Coronary artery (tissue), 2 donors: ENCODE measurements around the gene ST6GALNAC2.

ENCODE experiments used
- DNase-seq: peaks from one replicate; pipeline ENCODE4 v3.0.0-alpha.2; 2017; ENCODE audit warnings: low spot score
- H3K27ac ChIP-seq, 2 donors: fragments of 200-600 bp; sonication (generic); one replicate each; pipeline ENCODE4 v1.5.1; 2016 to 2019
- H3K4me3 ChIP-seq: fragments of 200-600 bp; sonication (generic); 2 replicates; pipeline ENCODE4 v1.5.1; 2016; ENCODE audit warnings: mild to moderate bottlenecking, moderate library complexity
- TF ChIP-seq, protein P1 (sequence below): fragments of 200-600 bp; sonication (generic); IDR thresholded peaks from one replicate; pipeline ENCODE4 v1.5.1; 2019; ENCODE audit warnings: antibody characterized with exemption

Gene ST6GALNAC2

DNA sequence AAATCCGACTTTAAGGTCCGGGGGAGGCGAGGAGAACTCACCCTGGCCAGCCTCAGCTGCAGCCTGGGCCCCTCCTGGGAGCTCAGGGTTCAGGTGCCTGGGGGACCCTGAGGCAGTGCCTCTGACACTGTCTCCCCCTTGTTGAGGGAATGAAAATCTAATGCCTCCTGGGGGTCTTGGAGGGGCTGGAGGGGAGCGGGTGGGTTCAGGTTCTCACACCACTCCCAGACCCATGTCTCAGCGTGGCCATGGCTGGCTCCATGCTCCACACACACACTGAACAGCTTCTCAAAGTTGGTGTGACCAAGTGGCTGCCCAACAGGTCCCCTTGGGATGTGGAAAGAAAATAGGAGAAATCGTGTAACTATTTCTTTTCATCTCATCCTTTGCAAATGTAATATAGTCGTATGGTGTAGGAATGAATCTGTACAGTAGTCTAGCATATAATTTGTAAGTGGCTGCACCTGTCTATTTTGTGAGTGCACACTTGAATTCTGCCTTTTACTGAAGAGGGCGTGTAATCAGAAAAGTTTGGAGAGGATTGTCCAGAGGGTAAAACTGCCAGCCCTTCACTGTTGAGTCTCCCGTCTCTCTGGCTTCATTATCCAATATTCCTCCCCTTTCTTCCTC lies 46.6 kb downstream of the ST6GALNAC2 start:
- Histone ChIP-seq H3K27ac (peak overlapping the region in 1 of 2 donors; percentile 87), H3K4me3 (peak overlapping the region; percentile 79)
- TF ChIP-seq, protein P1, sequence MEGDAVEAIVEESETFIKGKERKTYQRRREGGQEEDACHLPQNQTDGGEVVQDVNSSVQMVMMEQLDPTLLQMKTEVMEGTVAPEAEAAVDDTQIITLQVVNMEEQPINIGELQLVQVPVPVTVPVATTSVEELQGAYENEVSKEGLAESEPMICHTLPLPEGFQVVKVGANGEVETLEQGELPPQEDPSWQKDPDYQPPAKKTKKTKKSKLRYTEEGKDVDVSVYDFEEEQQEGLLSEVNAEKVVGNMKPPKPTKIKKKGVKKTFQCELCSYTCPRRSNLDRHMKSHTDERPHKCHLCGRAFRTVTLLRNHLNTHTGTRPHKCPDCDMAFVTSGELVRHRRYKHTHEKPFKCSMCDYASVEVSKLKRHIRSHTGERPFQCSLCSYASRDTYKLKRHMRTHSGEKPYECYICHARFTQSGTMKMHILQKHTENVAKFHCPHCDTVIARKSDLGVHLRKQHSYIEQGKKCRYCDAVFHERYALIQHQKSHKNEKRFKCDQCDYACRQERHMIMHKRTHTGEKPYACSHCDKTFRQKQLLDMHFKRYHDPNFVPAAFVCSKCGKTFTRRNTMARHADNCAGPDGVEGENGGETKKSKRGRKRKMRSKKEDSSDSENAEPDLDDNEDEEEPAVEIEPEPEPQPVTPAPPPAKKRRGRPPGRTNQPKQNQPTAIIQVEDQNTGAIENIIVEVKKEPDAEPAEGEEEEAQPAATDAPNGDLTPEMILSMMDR = no peak
- no peak for DNase-seq

DNA sequence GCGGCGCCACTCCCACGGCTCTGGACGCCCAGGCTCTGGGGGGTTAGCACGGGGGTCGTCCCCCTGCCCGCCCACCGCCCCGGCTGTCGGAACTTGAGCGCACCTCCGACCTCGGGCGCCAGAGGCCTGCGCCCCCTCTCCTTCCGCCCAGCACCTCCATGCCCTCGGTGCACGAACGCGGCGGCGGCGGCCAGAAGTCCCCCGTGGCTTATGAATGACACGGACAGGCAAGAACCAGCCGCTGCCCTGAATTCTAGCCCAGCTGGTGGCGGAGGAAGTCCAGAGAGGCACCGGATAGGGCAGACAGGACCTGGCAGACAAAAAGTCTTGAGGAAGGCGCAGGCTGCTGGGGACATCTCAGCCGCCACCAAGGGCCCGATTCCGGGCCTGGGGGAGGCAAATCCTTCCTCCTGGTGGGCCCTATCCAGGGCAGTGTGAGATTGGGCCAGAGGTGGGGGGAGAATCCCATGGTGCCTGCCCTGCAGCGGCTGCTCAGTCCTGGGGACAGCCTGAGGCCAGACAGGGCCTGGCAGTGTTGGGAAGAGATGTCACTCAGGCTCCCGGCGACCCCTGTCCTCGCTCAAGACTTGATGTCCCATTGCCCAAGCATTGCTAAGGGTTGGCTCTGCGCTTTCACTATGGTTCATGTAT lies 47.3 kb downstream of the ST6GALNAC2 start:
- H3K4me3 ChIP-seq = peak overlapping the region; percentile 79
- H3K27ac ChIP-seq = peak overlapping the region; percentile 40 to 87
- TF ChIP-seq, protein P1 = no peak
- peak; percentile 73 for DNase-seq

DNA sequence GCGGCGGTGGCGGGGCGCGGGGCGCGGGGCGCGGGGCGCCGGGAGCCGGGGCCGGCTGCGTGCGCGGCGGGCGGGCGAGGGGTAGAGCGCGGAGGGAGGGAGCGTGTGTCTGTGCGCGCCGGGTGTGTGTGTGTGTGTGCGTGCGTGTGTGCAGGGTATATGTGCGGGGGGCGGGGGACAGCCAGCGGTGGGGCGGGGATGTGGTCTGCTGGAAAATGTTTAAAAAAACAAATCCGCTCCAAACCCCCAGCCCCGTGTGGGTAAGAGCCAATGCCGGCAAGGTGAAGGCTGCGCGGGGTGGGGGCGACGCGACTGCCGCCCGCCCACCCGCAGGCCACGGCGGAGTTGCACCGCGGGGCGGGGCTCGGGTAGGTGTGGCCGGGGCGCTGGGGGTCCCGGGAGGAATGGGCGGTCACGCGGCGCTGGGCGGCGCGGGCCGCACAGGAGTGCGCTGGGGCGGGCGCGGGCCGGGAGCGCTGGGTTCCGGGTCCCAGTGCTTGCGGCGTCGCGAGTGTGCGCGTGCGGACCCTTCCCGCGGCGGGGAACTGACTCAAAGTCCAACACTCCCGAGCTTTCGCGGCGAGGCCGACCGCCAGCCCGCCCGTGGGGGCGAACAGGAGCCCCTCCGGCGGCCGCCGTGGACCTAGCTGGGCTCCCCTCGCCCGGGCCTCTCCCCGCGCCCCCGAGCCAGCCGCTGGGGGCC lies 47.9 kb downstream of the ST6GALNAC2 start, which contains the start of gene CYGB:
CYGB (minus strand) TSS at position 132 of the 703 bp plus-strand sequence. CDS start 167 bp downstream, outside the sequence.
- peak within 1 kb of the TSS; percentile 40 to 87 for H3K27ac ChIP-seq
- DNase-seq = peak; percentile 73
- H3K4me3 ChIP-seq = peak within 1 kb of the TSS; percentile 79
- TF ChIP-seq, protein P1 = no peak

DNA sequence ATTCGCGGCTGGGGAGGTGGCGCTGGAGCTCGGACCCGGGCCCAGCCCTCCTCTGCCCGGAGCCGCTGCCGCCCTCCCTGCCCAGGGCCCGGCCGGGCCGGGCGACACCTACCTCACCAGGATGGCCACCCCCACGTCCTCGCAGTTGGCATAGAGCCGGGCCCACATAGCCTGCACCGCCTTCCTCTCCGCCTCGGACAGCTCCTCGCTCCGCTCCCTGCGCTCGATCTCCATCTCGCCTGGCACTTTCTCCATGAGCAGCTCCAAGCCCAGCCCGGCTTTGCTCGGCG lies 48.4 kb downstream of the ST6GALNAC2 start:
- TF ChIP-seq, protein P1 = no peak
- DNase-seq = peak; percentile 78
- H3K27ac ChIP-seq = peak overlapping the region; percentile 1 to 87
- H3K4me3 ChIP-seq = peak overlapping the region; percentile 79

DNA sequence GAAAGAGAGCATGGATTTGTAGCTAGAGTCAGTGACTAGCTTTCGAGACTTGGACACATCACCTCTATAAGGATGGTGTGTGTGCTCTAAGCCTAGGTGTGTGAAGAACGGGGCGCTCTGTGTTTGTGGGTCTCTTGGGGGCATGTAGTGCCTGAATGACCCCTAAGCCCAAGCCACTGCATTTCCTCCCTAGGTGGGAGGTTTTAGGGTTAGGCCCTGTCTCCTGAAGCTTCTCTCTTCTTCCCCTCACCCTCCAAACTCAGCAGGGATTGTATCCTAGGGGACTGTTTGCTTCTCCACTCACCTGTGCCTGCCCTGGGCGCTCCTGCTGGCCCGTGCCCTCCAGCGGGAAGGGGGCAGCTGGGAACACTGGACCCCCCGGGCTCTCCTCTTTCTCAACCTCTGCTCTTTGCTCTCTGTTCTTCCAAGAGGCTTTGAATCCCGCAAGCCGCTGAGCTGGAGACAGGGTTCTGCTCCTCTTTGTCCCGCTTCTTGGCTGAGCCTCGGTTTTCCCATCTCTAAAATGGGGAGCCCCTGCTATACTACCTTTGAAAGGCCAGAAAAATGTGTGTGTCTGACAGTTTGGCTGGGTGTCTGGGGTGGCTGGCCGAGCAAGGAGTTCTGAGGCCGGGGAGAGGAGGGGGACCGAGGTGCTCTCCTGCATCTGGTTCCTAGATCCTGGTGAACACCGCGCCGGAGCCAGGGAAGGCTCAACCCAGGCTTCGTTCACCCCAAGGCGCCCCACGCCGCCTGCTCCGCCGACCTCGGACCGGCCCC lies 49.0 kb downstream of the ST6GALNAC2 start:
- TF ChIP-seq, protein P1 = no peak
- DNase-seq = peak; percentile 62
- H3K4me3 ChIP-seq = peak overlapping the region; percentile 79
- H3K27ac ChIP-seq = peak overlapping the region; percentile 1 to 87

DNA sequence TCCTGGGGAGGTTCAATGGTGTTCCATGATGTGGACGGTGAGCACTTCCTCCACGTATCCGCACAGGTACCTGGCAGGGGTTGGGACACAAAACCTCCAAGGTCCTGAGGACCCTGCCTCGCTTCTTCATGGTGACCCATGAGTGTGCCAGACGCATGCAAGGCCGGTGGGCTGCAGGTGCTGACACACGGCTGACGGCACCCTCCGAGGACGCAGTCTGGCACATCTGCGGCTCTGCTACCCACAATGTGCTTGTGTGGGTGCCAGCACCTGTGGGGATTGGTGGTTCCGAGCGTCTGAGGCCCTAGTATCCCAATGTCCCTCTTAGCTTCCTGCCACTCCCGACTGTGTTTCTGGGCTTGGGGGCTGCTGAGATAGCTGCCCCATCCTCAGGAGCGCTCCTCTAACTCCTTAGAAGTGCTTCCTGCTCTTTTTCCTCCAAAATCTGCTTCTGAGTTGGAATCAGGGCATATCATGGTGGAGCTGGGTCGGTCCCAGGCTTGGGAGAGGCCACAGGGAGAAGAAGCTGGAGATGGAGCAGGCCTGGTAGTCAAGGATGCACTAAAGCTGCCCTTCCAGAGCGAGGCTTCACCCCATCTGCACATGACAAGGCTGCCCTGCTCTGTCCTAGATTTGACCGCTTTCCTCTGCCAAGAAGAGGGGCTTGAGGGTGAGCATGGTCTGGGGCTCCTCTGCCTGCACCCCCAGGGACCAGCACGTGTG lies 49.7 kb downstream of the ST6GALNAC2 start:
- peak; percentile 71 for DNase-seq
- Histone ChIP-seq H3K4me3 (peak overlapping the region; percentile 79), H3K27ac (peak overlapping the region in 1 of 2 donors; percentile 87)
- TF ChIP-seq, protein P1 = no peak
